GM21360 (cell line): Measurements from ENCODE around the gene RAD51B.

Experiments
- ATAC-seq: cut with Tn5 transposase; IDR thresholded peaks from one replicate; pipeline ENCODE4 v1.9.1; 2021; ENCODE audit warnings: mild to moderate bottlenecking, moderate library complexity; ENCODE audit not compliant: unreplicated experiment

RAD51B gene

DNA sequence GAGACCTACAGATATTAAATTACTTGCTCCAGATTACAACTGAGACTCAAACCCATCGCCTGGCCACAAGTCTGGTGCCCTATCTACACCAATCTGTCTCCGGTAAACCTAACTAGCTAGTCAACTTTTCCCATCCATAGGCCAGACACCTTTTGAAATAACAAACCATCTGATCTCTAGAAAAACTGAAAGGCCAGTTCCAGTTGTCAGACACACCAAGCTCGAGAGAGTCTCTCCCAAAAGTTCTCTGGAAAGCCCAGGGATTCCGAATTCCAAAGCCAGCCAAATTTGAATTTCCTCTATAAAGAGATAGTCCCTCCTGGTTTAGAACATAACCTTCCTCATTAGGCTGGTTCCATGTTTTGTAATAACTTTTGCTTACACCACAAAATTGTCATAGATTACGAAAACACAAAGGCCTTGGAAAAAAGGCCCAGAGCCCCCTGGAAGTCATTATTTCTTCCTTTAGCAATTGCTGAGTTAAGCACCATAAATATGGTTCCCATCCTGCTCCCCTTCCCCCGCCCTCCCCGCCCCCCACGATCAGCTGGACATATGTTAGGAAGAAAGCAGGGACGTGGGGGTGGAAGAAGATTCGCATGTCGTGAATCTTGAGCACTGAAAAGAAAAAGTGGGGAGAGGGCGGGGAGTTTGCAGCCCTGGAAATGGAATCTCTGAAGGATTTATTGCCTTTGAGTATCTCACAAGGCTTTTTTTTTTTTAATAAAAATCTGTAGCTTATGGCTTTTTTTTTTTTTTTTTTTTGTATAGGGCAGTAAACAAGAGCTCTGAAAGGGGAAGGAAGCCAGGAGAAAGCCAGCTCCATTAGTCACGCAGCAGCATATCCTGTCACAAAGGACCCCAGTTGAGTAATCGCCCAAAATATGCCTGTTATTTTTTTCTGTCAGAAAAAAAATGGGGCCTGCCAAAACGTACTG, 862.9 kb downstream of the RAD51B start:
- ATAC-seq: no peak

DNA sequence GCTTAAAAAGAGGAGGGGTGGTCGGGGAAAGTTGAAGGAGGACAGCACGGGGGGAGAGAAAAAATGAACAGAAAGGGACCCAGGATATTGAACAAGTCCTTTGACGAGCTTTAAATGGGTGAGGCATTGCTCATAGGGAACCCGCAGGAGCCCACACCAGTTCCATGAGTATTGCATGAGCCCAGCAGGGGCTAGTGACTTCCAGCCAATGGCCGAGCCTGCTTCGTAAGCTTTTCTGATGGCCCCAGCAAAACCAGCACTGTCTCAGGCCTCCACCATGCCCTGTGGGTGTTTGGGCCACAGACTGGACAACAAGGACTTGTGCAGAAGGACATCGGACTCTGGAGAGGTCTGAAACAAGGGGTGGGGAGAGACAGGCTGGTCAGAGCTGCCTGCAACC, 863.7 kb downstream of the RAD51B start:
- no peak for ATAC-seq

- ATAC-seq: no peak
Observed at GRCh38 chr14:68684466-68685418, 865.2 kb downstream of the RAD51B start.

DNA sequence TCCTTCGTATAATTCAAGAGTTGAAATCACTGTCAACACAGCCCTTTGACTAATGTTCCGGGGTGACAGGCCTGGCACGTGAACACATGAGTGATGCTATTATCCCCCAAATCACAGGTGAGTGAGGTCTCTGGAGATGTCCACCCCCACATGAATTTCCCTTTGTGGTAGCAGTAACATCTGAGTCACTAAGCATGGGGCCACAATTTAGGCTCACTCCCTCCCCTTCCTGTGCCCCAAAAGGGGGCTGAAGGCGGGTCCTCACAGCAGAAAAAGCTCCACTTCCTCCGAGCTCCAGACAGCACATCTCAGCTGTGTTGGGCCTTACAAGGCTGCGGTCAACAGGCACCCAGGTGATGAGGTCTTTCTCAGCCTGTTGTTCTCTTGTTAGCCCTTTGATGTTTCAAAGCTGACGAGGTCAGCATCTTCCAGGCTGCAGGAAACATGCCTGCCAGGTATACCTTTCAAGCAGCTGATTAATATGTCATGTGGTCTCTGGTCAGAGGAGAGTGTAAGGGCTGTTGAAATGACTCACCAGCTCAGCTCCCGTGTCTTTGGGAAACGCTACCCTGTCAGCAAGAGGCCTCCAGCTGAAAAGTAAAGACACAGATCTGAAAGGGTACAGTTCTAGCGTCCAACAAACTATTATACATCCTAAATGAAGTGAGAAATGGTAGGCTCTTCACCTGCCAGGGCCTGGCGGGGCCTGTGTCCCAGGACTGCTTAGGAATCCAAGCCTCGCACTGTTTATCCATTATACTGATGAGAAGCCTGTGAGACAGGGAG, 866.0 kb downstream of the RAD51B start:
- peak; percentile 70 for ATAC-seq

- ATAC-seq: no peak
Observed at GRCh38 chr14:68686205-68686465, 866.6 kb downstream of the RAD51B start.

DNA sequence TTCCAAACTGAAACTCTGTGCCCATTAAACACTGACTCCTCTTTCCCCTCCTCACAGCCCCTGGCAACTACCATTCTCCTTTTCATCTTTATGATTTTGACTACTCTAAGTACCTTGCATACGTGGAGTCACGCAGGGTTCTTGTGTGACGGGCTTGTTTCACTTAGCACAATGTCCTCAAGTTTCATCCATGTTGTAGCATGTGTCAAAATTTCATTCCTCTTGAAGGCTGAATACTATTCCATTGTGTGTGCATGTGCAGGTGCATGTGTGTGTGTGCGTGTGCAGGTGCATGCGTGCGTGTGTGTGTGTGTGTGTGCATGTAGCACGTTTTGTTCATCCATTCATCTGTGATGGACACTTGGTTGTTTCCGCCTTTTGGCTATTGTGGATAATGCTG, 867.1 kb downstream of the RAD51B start:
- ATAC-seq: no peak

- ATAC-seq: no peak
Observed at GRCh38 chr14:68687746-68688145, 868.2 kb downstream of the RAD51B start.

DNA sequence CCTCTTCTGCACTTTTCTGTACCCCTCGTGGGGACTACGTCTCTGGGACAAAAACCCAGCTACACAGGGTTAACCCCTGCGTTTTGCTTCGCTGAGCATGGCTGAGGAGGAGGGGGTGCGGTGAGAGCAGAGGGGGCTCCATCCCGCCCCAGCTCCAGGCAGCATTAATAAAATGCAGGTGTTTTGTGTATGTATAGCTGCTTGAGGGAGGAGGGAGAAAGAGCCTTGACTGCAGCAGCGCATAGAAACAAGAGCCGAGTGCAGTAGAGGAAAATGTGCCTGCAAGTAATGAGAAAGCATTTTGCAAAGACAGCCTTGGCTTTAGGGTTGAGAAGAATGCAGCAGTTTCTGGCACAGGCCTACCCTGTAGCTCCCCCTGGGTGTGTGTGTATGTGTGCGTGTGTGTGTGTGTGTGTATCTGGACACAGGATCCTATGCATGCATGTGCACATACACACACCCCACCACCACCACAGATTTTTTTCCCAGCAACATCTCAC, 869.3 kb downstream of the RAD51B start:
- no peak for ATAC-seq

- no peak for ATAC-seq
Observed at GRCh38 chr14:68689511-68689910, 869.9 kb downstream of the RAD51B start.

DNA sequence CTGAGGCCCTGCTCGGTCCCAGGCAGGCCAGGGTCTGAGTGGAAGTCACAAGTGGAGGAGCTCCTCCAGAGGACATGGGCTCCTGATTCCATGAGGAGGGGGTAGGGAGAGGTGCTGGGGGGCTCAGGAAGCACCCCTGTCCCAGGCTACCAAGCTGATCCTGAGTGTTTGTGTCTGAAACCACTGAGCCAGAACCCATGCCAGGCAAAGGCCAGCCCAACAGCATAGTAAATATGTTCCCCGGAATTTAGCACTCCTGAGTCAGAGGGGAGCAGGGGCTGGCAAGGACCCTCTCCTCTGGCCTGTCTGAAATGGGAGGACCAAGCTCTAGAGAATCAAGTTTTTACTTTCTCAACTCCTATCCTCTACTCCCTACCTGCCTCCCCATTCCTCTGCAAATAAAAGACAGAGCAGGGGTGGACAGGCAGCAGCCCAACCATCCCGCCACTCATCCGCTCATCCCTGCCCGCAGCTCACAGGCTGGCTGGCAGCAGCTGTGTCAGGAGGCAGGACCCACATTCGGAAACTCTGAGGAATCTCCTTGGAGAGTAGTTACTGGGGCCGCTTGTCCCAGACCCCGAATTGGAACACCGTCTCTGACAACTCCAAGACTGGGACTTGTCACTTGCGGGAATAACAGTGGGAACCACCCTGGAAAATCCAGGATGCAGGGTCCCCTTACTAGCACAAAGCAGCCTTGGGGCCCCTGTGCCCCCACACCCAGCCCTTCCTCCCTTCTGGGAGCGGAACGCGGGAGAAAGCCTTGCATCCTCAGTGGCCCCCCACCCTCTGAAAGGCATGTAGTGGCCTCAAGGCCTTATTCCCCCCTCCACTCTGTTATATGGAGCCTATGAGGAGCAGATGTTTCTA, 870.7 kb downstream of the RAD51B start:
- no peak for ATAC-seq

GRCh38 chr14:68691031-68691791, 871.6 kb downstream of the RAD51B start:
- ATAC-seq: no peak

- ATAC-seq: no peak
Observed at GRCh38 chr14:68691792-68692118, 872.2 kb downstream of the RAD51B start.

DNA sequence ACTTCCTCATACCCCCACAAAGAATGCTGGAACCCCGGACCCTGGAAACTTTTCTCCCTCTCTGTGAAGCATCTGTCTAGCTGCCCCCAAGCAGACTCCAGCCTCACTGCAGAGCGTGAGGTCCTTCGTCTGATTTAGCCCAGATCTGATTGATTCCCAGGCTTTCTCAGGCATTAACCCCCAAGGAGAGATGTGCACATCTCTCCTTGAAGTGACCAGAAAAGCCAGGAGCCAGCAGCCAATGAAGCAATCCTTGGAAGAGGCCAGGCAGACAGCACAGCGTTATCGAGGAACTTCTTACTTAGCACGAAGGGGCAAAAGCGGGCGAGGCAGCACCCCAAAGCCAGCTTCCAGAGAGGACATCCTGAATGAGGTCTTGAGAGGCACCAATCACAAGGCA, 872.6 kb downstream of the RAD51B start:
- ATAC-seq: no peak

- ATAC-seq: no peak
Observed at GRCh38 chr14:68692916-68693771, 873.6 kb downstream of the RAD51B start.

DNA sequence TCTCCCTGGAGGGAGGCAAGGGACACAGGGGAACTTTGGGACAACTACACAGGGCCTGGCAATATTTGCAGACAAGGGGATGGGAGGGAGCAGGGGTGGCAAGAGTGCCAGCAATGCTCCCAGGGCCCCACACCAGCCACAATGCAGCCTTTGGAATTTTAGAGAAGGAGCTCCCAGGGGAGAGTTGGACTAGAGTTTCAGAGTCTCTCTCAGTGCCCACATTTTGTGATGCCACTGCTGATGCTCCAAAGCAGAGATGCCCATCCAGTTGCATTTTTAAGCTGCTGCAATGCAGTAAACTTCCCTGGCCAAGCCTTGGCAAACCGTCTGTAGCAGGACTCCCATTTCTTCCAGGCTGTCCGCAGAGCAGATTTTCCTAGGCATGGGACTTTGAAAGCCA, 874.3 kb downstream of the RAD51B start:
- ATAC-seq: no peak

GRCh38 chr14:68694516-68695235, 875.1 kb downstream of the RAD51B start:
- ATAC-seq: no peak

DNA sequence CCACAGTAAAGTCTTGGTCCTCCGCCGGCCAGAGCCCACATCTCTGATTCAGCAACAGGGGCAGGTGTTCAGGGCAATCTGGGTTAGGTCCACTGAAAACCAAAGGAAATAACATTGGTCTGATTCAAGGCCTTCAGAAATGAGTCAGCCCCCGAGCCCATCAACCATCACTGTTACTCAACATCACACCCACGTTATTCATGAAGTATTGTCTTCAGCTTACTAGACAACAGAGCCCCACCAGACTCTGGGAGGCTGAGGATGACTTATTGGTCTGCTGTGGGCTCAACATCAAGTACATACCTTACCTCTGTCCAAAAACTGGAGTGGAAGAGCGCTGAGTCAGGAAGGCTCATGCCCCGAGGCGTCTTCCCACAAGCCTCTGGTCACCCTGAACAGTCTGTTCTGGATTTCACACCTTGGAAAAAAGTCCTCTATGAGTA, 875.8 kb downstream of the RAD51B start:
- ATAC-seq: peak; percentile 91

GRCh38 chr14:68695856-68696255, 876.3 kb downstream of the RAD51B start:
- ATAC-seq: no peak
